B cell (primary cell): ENCODE measurements around the gene CABP2. TPM values are rescaled to one million over a fixed set of nuclear protein-coding genes. Genes with fewer than 3 reads are reported as not detected.
A peak's percentile ranks its signal among the peaks of the same experiment; 100 is the strongest.

ENCODE experiments used
- ATAC-seq: fragments of 200-7000 bp; cut with Tn5 transposase; one replicate; pipeline ENCODE4 v1.10.0; 2021; ENCODE audit warnings: low read depth, mild to moderate bottlenecking, moderate number of reproducible peaks, moderate library complexity
- CTCF ChIA-PET: fragments of 350-600 bp; sonication (Branson Sonifier 250); formaldehyde crosslinking; loops from one replicate; lab custom pipeline; 2021; ENCODE audit warnings: antibody characterized with exemption, inconsistent platforms; lab: Charles Lee
- POLR2A ChIA-PET: fragments of 350-600 bp; sonication (Branson Sonifier 250); formaldehyde crosslinking; loops from one replicate; lab custom pipeline; 2021; ENCODE audit warnings: antibody characterized with exemption; lab: Charles Lee
- DNase-seq: peaks from one replicate; pipeline ENCODE4 v3.0.0; 2013
- H2AFZ ChIP-seq: 2 replicates; pipeline ENCODE4 v1.6.1; 2012; ENCODE audit warnings: mild to moderate bottlenecking, low read depth, low read length; ENCODE audit not compliant: insufficient read depth, poor library complexity, severe bottlenecking
- H3K27ac ChIP-seq, 2 donors: 1 replicate in 1 of 2; 2 replicates in 1 of 2; pipeline ENCODE4 v1.5.1; 2012 to 2013; ENCODE audit warnings: low read length in 2 of 2, mild to moderate bottlenecking in 2 of 2, moderate library complexity in 1 of 2
- H3K27me3 ChIP-seq, 4 experiments: fragments of 200-600 bp in 1 of 4; sonication (generic) in 1 of 4; replicated peaks in 1 of 4; 1 replicate in 2 of 4; 2 replicates in 2 of 4; pipeline versions ENCODE4 v1.6.1 to v1.7.0; 2013 to 2016; ENCODE audit warnings: low read length in 3 of 4, mild to moderate bottlenecking in 2 of 4, mixed read lengths in 1 of 4, moderate library complexity in 1 of 4; ENCODE audit not compliant: insufficient read depth in 4 of 4, control insufficient read depth in 3 of 4; ENCODE audit errors: control extremely low read depth in 1 of 4
- H3K36me3 ChIP-seq, 2 experiments: replicated peaks in 1 of 2; 1 replicate in 1 of 2; 2 replicates in 1 of 2; pipeline versions ENCODE4 v1.6.1 to v1.7.1; 2013; ENCODE audit warnings: low read length in 1 of 2; ENCODE audit not compliant: insufficient read depth in 2 of 2, control insufficient read depth in 1 of 2; ENCODE audit errors: control extremely low read depth in 1 of 2, extremely low read depth in 1 of 2
- H3K4me1 ChIP-seq, 2 donors: fragments of 200-600 bp in 1 of 2; sonication (generic) in 1 of 2; 1 replicate in 1 of 2; 2 replicates in 1 of 2; pipeline versions ENCODE4 v1.5.1 to v1.6.1; 2013 to 2017; ENCODE audit warnings: low read length in 2 of 2; ENCODE audit not compliant: control insufficient read depth in 2 of 2, insufficient read depth in 2 of 2
- H3K4me2 ChIP-seq: replicated peaks from 2 replicates; pipeline ENCODE3; 2012; ENCODE audit warnings: mild to moderate bottlenecking, low read depth, low read length; ENCODE audit not compliant: poor library complexity, severe bottlenecking
- H3K4me3 ChIP-seq, 5 experiments: fragments of 200-600 bp in 1 of 5; sonication (generic) in 1 of 5; 1 replicate in 3 of 5; 2 replicates in 2 of 5; pipeline versions ENCODE4 v1.5.1 to v1.7.0; 2011 to 2016; ENCODE audit warnings: low read length in 4 of 5, mild to moderate bottlenecking in 4 of 5, low read depth in 2 of 5, control low read depth in 1 of 5, moderate library complexity in 1 of 5; ENCODE audit not compliant: insufficient read depth in 1 of 5; ENCODE audit errors: control extremely low read depth in 1 of 5, extremely low read depth in 1 of 5
- H3K79me2 ChIP-seq: fragments of 200-600 bp; sonication (generic); one replicate; pipeline ENCODE4 v1.6.0; 2016; ENCODE audit warnings: low read length; ENCODE audit not compliant: control insufficient read depth, insufficient read depth
- H3K9ac ChIP-seq: fragments of 200-600 bp; sonication (generic); 2 replicates; pipeline ENCODE4 v1.6.1; 2017; ENCODE audit warnings: mild to moderate bottlenecking, low read length, moderate library complexity
- H3K9me3 ChIP-seq, 3 donors: one replicate each; pipeline versions ENCODE4 v1.6.1 to v1.7.1; 2013; ENCODE audit warnings: low read length in 2 of 3; ENCODE audit not compliant: control insufficient read depth in 2 of 3, insufficient read depth in 1 of 3; ENCODE audit errors: control extremely low read depth in 1 of 3
- H4K20me1 ChIP-seq: 2 replicates; pipeline ENCODE4 v1.6.0; 2012; ENCODE audit warnings: mild to moderate bottlenecking, low read length; ENCODE audit not compliant: insufficient read depth, control insufficient read depth, poor library complexity, severe bottlenecking
- H3K27ac Mint-ChIP-seq: one replicate; pipeline ENCODE4 v1.8.0; 2021; ENCODE audit warnings: mixed read lengths
- H3K27me3 Mint-ChIP-seq: one replicate; pipeline ENCODE4 v1.8.0; 2021; ENCODE audit warnings: mixed read lengths
- H3K4me1 Mint-ChIP-seq: one replicate; pipeline ENCODE4 v1.8.0; 2021; ENCODE audit warnings: mixed read lengths
- H3K4me3 Mint-ChIP-seq: one replicate; pipeline ENCODE4 v1.8.0; 2021; ENCODE audit warnings: mixed read lengths
- H3K9me3 Mint-ChIP-seq: one replicate; pipeline ENCODE4 v1.8.0; 2022; ENCODE audit warnings: mixed read lengths; ENCODE audit not compliant: insufficient read depth
- EZH2 ChIP-seq: IDR thresholded peaks from 2 replicates; pipeline ENCODE4 v1.6.1; 2012; ENCODE audit warnings: borderline replicate concordance, low read depth, mild to moderate bottlenecking, moderate library complexity, low read length; ENCODE audit not compliant: insufficient read depth, poor library complexity, severe bottlenecking
- WGBS: methylation state at CpG from one replicate; pipeline ENCODE4 v1.1.5; 2013; ENCODE audit warnings: missing lambda C conversion rate; ENCODE audit not compliant: insufficient coverage; 5-methylcytosine and 5-hydroxymethylcytosine counted together
- intact Hi-C: fragments of 100-400 bp; cut with micrococcal nuclease; formaldehyde crosslinking; loops from one replicate; pipeline ENCODE4 v1.10.0; 2022
- polyA plus RNA-seq: library from polyadenylated mRNA; depleted of rRNA; stranded (reverse); fragments of >200 nt; gene quantifications from 2 replicates; pipeline ENCODE4 v1.2.3, GENCODE V29; 2012
- total RNA-seq, 2 donors: library from RNA; stranded (reverse); fragments of 120-200 nt in 1 of 2; gene quantifications; 1 replicate in 1 of 2; 2 replicates in 1 of 2; pipeline versions ENCODE4 v1.2.3 to v1.2.4, GENCODE V29; 2013 to 2022
- TF ChIP-seq, protein P1 (sequence below): fragments of 200-600 bp; IDR thresholded peaks from one replicate; pipeline ENCODE4 v1.8.0; 2022; ENCODE audit warnings: antibody characterized with exemption, mild to moderate bottlenecking

The CABP2 gene
- total and polyA plus RNA-seq, 2 donors (not counting 1 experiment from before 2014, with no cell fraction given) = not detected

DNA sequence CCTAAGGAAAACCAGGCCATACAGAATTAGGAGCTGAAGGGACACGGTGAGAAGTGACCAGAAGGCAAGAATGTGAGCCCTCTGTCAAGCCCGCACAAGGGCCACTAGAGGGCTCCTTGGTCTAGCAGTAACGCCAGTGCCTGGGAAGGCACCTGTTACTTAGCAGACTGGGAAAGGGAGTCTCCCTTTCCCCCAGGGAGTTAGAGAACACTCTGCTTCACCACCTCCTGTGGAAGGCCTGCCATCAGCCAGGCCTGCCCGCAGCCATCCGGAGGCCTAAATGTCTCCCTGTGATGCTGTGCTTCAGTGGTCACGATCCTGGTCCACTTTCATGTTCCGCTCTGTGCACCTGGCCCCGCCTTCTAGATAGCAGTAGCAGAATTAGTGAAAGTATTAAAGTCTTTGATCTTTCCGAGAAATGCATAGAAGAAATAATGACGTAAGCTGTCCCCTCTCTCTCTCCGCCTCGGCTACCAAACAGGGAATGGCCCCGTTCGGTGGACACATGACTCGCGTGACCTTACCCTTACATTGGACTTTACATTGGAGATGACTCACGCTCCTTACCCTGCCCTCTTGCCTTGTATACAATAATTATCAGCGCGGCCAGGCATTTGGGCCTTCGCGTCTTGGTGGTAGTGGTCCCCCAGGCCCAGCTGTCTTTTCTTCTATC, 49.6 kb upstream of the CABP2 start:
- no peak overlapping the region for H3K9ac ChIP-seq
- Mint-ChIP-seq H3K9me3 (no peaks in the 10 kb centered on the region), H3K4me1 (peaks cover 3% of the 10 kb centered on the region), H3K27me3 (peaks cover 28% of the 10 kb centered on the region), H3K4me3 (no peak overlapping the region), H3K27ac (no peak overlapping the region)
- no peak overlapping the region for H3K4me3 ChIP-seq
- no peak overlapping the region for H2AFZ ChIP-seq
- peak; percentile 69 for DNase-seq
- CTCF ChIA-PET = interaction anchor here (0.6 to 4.3 kb wide), 24 partner anchors 10 to 213 kb away, joined by 3 to 20 read pairs (median 6); partner anchors contain the start of genes ACY3, GSTP1 and NUDT8
- intact Hi-C loops = loop anchor here (1.0 to 5.0 kb wide), 5 partner anchors 15 to 139 kb away; partner anchors contain the start of genes NDUFV1 and NUDT8
- H3K9me3 ChIP-seq = peaks cover 0 to 6% (median 0%) of the 10 kb centered on the region in 3 donors
- H3K27me3 ChIP-seq = peaks cover 0 to 33% (median 9%) of the 10 kb centered on the region in 4 experiments
- TF ChIP-seq EZH2 = no peak
- TF ChIP-seq, protein P1, sequence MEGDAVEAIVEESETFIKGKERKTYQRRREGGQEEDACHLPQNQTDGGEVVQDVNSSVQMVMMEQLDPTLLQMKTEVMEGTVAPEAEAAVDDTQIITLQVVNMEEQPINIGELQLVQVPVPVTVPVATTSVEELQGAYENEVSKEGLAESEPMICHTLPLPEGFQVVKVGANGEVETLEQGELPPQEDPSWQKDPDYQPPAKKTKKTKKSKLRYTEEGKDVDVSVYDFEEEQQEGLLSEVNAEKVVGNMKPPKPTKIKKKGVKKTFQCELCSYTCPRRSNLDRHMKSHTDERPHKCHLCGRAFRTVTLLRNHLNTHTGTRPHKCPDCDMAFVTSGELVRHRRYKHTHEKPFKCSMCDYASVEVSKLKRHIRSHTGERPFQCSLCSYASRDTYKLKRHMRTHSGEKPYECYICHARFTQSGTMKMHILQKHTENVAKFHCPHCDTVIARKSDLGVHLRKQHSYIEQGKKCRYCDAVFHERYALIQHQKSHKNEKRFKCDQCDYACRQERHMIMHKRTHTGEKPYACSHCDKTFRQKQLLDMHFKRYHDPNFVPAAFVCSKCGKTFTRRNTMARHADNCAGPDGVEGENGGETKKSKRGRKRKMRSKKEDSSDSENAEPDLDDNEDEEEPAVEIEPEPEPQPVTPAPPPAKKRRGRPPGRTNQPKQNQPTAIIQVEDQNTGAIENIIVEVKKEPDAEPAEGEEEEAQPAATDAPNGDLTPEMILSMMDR = peak; percentile 80
- WGBS = 66% methylated on average over 17 of the region's 21 CpGs
- H3K4me1 ChIP-seq = no peaks in the 10 kb centered on the region
- no peaks in the 10 kb centered on the region for H3K79me2 ChIP-seq
- no peak overlapping the region for H3K27ac ChIP-seq
- H3K4me2 ChIP-seq = no peak overlapping the region
- H4K20me1 ChIP-seq = no peaks in the 10 kb centered on the region
- no peaks in the 10 kb centered on the region for H3K36me3 ChIP-seq
- POLR2A ChIA-PET = interaction anchor here (0.6 to 0.9 kb wide), 3 partner anchors 8 to 63 kb away, joined by 3 to 4 read pairs (median 3); no protein-coding TSS in a partner anchor
- ATAC-seq = no peak

DNA sequence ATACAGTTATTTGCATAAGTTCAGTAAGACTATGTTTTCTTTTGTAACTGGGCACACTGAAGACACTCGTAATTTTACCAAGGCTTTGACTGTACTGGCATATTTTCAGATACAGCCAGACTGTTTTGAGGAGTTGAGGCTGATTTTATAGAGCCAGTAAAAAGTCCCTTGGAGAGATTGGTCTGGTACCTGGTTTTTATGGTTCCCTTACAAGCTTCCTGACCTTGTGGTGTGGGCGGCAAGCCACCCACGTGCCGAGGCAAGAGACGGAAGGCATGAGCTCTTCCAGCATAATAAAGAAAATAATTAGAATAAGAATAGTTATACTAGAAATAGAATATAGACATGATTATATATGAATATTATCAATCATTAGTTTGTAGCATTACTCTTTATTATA, 49.1 kb upstream of the CABP2 start:
- peaks cover 0 to 5% (median 0%) of the 10 kb centered on the region in 3 donors for H3K9me3 ChIP-seq
- Mint-ChIP-seq H3K4me3 (no peak overlapping the region), H3K27ac (no peak overlapping the region), H3K27me3 (peaks cover 26% of the 10 kb centered on the region), H3K9me3 (no peaks in the 10 kb centered on the region), H3K4me1 (peaks cover 3% of the 10 kb centered on the region)
- ChIA-PET CTCF (interaction anchor here (0.8 to 4.3 kb wide), 23 partner anchors 10 to 214 kb away, joined by 3 to 20 read pairs (median 6); partner anchors contain the start of genes ACY3, GSTP1 and NUDT8), POLR2A (interaction anchor here (0.6 to 0.9 kb wide), 3 partner anchors 8 to 64 kb away, joined by 3 to 4 read pairs (median 3); no protein-coding TSS in a partner anchor)
- no CpG with 5 or more reads among the region's 5 CpGs for WGBS
- ATAC-seq (no peak), DNase-seq (no peak)
- no peak overlapping the region for H2AFZ ChIP-seq
- H3K9ac ChIP-seq = no peak overlapping the region
- no peaks in the 10 kb centered on the region for H4K20me1 ChIP-seq
- H3K27ac ChIP-seq = no peak overlapping the region
- no peak overlapping the region for H3K4me2 ChIP-seq
- intact Hi-C loops = loop anchor here (1.0 to 5.0 kb wide), 4 partner anchors 34 to 140 kb away; partner anchors contain the start of genes NDUFV1 and NUDT8
- H3K27me3 ChIP-seq = peaks cover 0 to 27% (median 8%) of the 10 kb centered on the region in 4 experiments
- H3K79me2 ChIP-seq = no peaks in the 10 kb centered on the region
- H3K4me3 ChIP-seq = no peak overlapping the region
- TF ChIP-seq EZH2 = no peak
- TF ChIP-seq, protein P1 = no peak
- no peaks in the 10 kb centered on the region for H3K4me1 ChIP-seq
- no peaks in the 10 kb centered on the region for H3K36me3 ChIP-seq
